OCI-LY7 (cell line): Measurements from ENCODE around the gene FRMD8. TPM values are rescaled to one million over a fixed set of nuclear protein-coding genes. Genes with fewer than 3 reads are reported as not detected.

Experiments
- BruUV-seq: library from RNA; stranded (reverse); fragments of 400-500 nt; replicated peaks from 2 replicates; lab custom pipeline; 2021; lab: Mats Ljungman, UMichigan
- CTCF ChIA-PET: fragments of 300-600 bp; sonication (Branson Sonifier 250); formaldehyde crosslinking; loops from one replicate; lab custom pipeline; 2022; ENCODE audit warnings: antibody characterized with exemption; ENCODE audit not compliant: unreplicated experiment; lab: Charles Lee
- POLR2A ChIA-PET: fragments of 300-600 bp; sonication (Branson Sonifier 250); formaldehyde crosslinking; loops from one replicate; lab custom pipeline; 2022; ENCODE audit warnings: antibody characterized with exemption; lab: Charles Lee
- DNase-seq: peaks from one replicate; pipeline ENCODE4 v3.0.0-alpha.2; 2015; ENCODE audit warnings: low spot score
- H2AFZ ChIP-seq: fragments of 200-600 bp; sonication (generic), shearing (Covaris generic); 2 replicates; pipeline ENCODE4 v1.6.1; 2014; ENCODE audit warnings: mild to moderate bottlenecking, antibody characterized with exemption, low read length, moderate library complexity
- H3K27ac ChIP-seq: fragments of 200-600 bp; sonication (generic); 2 replicates; pipeline ENCODE4 v1.5.1; 2014; ENCODE audit warnings: mixed run types, low read depth, mild to moderate bottlenecking, moderate library complexity, low read length, inconsistent platforms; ENCODE audit not compliant: poor library complexity, severe bottlenecking
- H3K36me3 ChIP-seq: fragments of 200-600 bp; sonication (generic); 2 replicates; pipeline ENCODE4 v1.6.1; 2014; ENCODE audit warnings: mild to moderate bottlenecking, antibody characterized with exemption, low read length, moderate library complexity, mixed read lengths; ENCODE audit not compliant: insufficient read depth
- H3K4me1 ChIP-seq: fragments of 200-600 bp; sonication (generic); 2 replicates; pipeline ENCODE4 v1.5.1; 2014; ENCODE audit warnings: mild to moderate bottlenecking, low read length; ENCODE audit not compliant: insufficient read depth, poor library complexity, severe bottlenecking
- H3K4me2 ChIP-seq: fragments of 200-600 bp; sonication (generic); 2 replicates; pipeline ENCODE4 v1.6.1; 2014; ENCODE audit warnings: mild to moderate bottlenecking, low read length
- H3K4me3 ChIP-seq: fragments of 200-600 bp; sonication (generic); 2 replicates; pipeline ENCODE4 v1.5.1; 2014; ENCODE audit warnings: mild to moderate bottlenecking, low read depth, low read length; ENCODE audit not compliant: poor library complexity, severe bottlenecking
- H3K79me2 ChIP-seq: fragments of 200-600 bp; sonication (generic); 2 replicates; pipeline ENCODE4 v1.6.1; 2016; ENCODE audit warnings: low read depth, mild to moderate bottlenecking, low read length, moderate library complexity, mixed read lengths; ENCODE audit not compliant: insufficient read depth
- H3K9me2 ChIP-seq: fragments of 200-600 bp; sonication (generic); 2 replicates; pipeline ENCODE4 v1.6.1; 2016; ENCODE audit warnings: mild to moderate bottlenecking, low read length, mixed read lengths; ENCODE audit not compliant: insufficient read depth
- H3K9me3 ChIP-seq: fragments of 200-600 bp; sonication (generic); 2 replicates; pipeline ENCODE4 v1.6.1; 2014; ENCODE audit warnings: mild to moderate bottlenecking, mixed run types, low read length, mixed read lengths
- H4K20me1 ChIP-seq: fragments of 200-600 bp; sonication (generic); 2 replicates; pipeline ENCODE4 v1.6.1; 2014; ENCODE audit warnings: mild to moderate bottlenecking, antibody characterized with exemption, low read length, moderate library complexity, mixed read lengths; ENCODE audit not compliant: insufficient read depth
- EZH2phosphoT487 ChIP-seq: fragments of 200-600 bp; sonication (generic); IDR thresholded peaks from 2 replicates; pipeline ENCODE4 v1.6.1; 2018; ENCODE audit warnings: low read depth, borderline replicate concordance, mild to moderate bottlenecking, mixed run types, antibody characterized with exemption, low read length, moderate library complexity, mixed read lengths
- intact Hi-C: fragments of 100-400 bp; cut with micrococcal nuclease; formaldehyde crosslinking; loops from one replicate; pipeline ENCODE4 v1.10.0; 2022; ENCODE audit not compliant: unreplicated experiment
- total RNA-seq, 2 experiments: library from RNA; depleted of rRNA in 1 of 2; stranded (reverse); fragments of >200 nt in 1 of 2; shearing (Covaris generic) in 1 of 2; gene quantifications; 2 replicates each; pipeline ENCODE4 v1.2.3, GENCODE V29; 2014 to 2022
- TF ChIP-seq, protein P1 (sequence below): fragments of 200-600 bp; sonication (generic); conservative IDR thresholded peaks from 2 replicates; pipeline ENCODE4 v1.5.1; 2014; ENCODE audit warnings: mild to moderate bottlenecking, antibody characterized with exemption, low read length, moderate library complexity, mixed read lengths

Gene FRMD8
- total RNA-seq, 2 experiments from 2014 or later, result 37.6 to 55.8 TPM

GRCh38 chr11:65354265-65355012, 32.0 kb upstream of the FRMD8 start, which contains the start of gene TIGD3:
Gene TIGD3, plus strand, starts transcription at chr11:65354751. Its CDS starts 1,058 bp downstream, at chr11:65355809.
- peak within 1 kb of the TSS; percentile 73 for H3K4me3 ChIP-seq
- peaks cover 35% of the 10 kb centered on the region for H3K36me3 ChIP-seq
- no peaks in the 10 kb centered on the region for H3K9me3 ChIP-seq
- DNase-seq, result peak; percentile 98
- peaks cover 10% of the 10 kb centered on the region for H3K4me1 ChIP-seq
- TF ChIP-seq, protein P1, sequence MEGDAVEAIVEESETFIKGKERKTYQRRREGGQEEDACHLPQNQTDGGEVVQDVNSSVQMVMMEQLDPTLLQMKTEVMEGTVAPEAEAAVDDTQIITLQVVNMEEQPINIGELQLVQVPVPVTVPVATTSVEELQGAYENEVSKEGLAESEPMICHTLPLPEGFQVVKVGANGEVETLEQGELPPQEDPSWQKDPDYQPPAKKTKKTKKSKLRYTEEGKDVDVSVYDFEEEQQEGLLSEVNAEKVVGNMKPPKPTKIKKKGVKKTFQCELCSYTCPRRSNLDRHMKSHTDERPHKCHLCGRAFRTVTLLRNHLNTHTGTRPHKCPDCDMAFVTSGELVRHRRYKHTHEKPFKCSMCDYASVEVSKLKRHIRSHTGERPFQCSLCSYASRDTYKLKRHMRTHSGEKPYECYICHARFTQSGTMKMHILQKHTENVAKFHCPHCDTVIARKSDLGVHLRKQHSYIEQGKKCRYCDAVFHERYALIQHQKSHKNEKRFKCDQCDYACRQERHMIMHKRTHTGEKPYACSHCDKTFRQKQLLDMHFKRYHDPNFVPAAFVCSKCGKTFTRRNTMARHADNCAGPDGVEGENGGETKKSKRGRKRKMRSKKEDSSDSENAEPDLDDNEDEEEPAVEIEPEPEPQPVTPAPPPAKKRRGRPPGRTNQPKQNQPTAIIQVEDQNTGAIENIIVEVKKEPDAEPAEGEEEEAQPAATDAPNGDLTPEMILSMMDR, result 0 out of 2 replicates have a peak, but pooled peaks have one; percentile 14
- no peak for TF ChIP-seq EZH2phosphoT487
- no peaks in the 10 kb centered on the region for H4K20me1 ChIP-seq
- H2AFZ ChIP-seq, result peak within 1 kb of the TSS; percentile 76
- H3K9me2 ChIP-seq, result no peaks in the 10 kb centered on the region
- no peak within 1 kb of the TSS for H3K27ac ChIP-seq
- intact Hi-C loops, result no loop called here
- ChIA-PET CTCF (no interaction called here), POLR2A (no interaction called here)
- no TSS peak for BruUV-seq
- peak within 1 kb of the TSS; percentile 84 for H3K4me2 ChIP-seq
- H3K79me2 ChIP-seq, result no peaks in the 10 kb centered on the region

DNA sequence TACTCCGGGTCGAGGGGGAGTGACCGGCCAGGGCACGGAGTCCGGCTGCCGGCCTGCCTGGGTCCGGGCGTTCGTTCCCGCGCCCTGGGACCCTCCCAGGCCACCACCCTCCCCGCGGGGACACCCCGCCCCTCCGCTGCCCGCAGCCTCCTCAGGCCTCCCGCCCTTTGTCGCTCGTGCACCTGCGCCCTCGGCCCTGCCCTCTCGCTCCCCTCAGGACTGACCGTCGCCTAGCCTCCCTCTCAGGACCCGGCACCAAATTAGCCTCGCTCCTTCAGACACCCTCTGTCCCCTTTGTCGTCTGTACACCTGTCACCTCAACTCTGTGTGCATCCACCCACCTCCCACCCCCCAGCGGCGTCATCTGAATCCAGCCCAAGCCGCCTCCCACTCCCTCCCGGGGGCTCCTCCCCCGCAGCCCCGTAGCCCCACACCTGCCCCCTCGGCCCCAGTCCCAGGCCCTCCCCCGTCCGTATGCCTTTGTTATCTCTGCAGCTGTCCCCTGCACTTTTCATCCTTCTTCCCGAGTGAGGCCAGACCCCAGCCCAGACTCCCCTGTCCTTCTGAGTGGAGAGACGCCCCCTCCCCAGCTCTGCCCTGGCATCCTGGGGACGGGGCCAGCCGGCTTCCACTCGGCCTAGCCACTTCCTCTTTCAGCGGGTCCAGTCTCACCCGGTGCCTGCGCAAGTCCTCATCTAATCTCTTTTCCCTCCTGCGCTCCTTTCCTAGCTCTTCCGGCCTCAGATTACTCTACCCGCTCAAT, 31.2 kb upstream of the FRMD8 start:
- Histone ChIP-seq H3K4me3 (peak overlapping the region; percentile 73), H3K9me3 (no peaks in the 10 kb centered on the region), H4K20me1 (no peaks in the 10 kb centered on the region), H3K79me2 (no peaks in the 10 kb centered on the region), H2AFZ (peak overlapping the region; percentile 76), H3K9me2 (no peaks in the 10 kb centered on the region), H3K27ac (no peak overlapping the region), H3K4me2 (peak overlapping the region; percentile 84), H3K36me3 (peaks cover 29% of the 10 kb centered on the region), H3K4me1 (peaks cover 10% of the 10 kb centered on the region)
- intact Hi-C loops, result no loop called here
- no TSS peak for BruUV-seq
- ChIA-PET CTCF (interaction anchor here (0.9 kb wide), 1 partner anchor 22 kb away, joined by 5 read pairs; the partner anchor contains the start of gene DPF2), POLR2A (interaction anchor here (1.4 kb wide), 1 partner anchor 22 kb away, joined by 4 read pairs; the partner anchor contains the start of gene DPF2)
- DNase-seq, result peak; percentile 57
- TF ChIP-seq, protein P1, result no peak
- no peak for TF ChIP-seq EZH2phosphoT487
